ENCODE data around the gene ARNT2.

GRCh38 chr15:80590761-80591355, 186.7 kb downstream of the ARNT2 start:
- TF ChIP-seq CTCF (IDR thresholded peaks at IDR 0.05) (no peak), POLR2AphosphoS5 (IDR thresholded peaks at IDR 0.05) (no peak), POLR2A (IDR thresholded peaks at IDR 0.05) (no peak)
